GM18907 (cell line): Measurements from ENCODE around the gene DMC1.
A peak's percentile ranks its signal among the peaks of the same experiment; 100 is the strongest.

Experiments used
- ATAC-seq: cut with Tn5 transposase; IDR thresholded peaks from one replicate; pipeline ENCODE4 v1.9.1; 2021; ENCODE audit warnings: mild to moderate bottlenecking, moderate library complexity; ENCODE audit not compliant: unreplicated experiment

Gene DMC1

DNA sequence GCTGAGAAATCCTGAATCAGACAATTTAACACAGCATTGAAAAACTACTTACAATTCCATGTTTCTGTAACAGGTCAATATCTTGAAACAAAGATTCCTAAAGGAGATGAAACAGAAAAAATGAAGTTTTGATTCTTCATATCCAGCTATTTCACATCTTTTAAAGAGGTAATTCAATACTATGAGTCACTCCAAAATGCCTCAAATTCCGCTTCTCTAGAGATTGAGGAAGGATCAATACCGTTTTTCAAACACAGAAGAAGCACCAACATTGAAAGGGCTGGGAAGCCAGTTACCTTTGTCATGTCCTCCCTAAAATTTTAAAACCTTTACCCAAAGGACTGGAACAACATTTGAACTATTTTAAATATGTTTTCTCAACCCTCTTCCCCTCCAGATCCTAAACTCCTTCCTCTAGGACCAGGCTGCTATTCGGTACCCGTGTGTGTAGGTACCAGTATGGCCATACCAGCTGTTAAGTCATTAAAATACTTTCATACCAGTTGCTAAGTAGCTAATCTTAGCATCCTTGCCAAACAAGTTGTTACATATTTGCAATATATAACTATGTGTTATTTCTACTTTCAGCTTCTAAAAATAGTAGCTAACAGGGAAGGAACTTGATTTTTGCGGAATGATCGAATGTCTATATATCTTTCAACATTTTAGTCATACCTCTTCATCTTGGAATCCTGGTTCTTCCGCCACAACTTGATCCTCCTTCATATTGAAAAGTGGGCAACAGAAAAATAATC lies 2.3 kb downstream of the DMC1 start:
- ATAC-seq: no peak

DNA sequence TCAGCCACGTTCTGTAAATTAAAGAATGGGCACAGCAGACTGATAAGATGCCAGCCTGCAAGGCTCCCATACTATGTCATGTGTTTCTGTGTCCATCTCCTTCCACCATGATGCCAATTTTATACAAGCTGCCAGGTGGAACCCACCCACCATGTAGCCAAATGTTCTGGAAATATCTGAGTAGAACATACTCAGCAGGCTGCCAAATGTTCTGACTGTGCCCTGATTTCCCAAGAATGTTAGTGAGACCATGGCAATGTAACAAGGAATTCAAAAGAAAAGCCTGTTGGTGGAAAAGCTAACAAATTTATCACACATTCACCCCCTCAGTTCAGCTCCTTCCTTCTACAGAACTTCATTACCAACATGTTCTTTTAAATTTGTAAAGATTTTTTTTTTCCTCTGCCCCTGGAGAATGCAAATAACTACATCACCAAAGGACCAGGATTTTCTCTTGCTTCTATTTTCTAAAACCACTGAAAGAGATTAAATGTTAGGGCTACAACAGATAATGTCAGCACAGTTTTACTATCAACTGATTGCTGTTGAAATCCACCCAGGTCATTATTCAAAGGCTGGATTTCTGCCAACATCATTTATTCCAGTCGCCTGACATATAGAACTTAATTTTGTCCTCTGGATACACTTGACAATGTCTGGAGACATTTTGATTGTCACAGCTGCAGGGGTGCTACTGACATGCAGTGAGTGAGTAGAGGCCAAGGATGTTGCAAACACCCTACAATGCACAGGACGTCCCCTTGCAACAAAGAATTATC lies 3.1 kb downstream of the DMC1 start:
- ATAC-seq: no peak

DNA sequence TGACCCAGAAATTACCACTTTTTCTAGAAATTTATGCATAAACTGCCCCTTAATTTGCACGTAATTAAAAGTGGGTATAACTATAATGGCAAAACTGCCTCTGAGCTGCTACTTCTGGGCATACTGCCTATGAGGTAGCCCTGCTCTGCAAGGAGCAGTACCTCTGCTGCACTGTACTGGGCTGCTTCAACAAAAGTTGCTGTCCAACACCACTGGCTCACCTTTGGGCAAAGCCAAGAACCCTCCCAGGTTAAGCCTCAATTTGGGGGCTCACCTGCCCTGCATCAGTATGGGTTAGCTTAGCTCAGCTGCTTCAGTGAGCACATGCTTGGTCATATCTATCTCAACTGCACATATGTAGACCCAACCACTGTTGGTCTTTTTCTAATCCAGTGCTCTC lies 4.5 kb downstream of the DMC1 start:
- ATAC-seq: no peak

DNA sequence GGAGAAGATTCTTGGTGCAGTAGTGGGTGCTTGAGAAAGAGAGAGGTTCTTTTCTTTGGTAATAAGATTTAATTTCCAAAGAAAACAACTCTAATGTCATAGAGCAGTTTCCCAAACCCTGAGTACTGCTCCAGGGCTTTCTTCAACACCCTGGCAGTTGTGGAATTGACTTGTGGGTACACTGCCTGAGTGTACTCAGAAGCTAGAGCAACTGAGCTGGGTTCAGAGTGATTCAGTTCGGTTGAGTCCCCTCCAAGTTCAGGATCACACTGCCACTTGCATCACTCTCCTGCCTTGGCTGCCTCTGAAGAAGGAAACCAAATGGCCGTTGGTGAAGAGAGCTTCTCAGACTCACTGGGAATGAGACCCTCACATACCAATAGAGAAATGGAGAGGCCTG lies 5.3 kb downstream of the DMC1 start:
- ATAC-seq: no peak

DNA sequence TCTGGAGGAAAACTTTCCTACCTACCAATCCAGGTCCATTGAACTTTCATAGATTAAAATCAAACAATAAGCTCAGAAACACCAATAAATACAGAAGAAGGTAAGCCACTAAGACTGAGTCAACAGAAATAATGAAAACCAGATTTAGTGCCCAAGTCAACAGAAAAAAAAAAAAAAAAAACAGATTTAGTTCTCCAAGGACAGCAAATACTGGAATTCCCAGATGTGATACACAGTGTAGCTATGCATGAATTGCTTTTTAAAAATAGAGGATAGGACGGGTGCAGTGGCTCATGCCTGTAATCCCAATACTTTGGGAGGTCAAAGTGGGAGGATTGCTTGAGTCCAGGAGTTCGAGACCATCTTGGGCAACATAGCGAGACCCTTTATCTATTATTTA lies 15.7 kb downstream of the DMC1 start:
- no peak for ATAC-seq

DNA sequence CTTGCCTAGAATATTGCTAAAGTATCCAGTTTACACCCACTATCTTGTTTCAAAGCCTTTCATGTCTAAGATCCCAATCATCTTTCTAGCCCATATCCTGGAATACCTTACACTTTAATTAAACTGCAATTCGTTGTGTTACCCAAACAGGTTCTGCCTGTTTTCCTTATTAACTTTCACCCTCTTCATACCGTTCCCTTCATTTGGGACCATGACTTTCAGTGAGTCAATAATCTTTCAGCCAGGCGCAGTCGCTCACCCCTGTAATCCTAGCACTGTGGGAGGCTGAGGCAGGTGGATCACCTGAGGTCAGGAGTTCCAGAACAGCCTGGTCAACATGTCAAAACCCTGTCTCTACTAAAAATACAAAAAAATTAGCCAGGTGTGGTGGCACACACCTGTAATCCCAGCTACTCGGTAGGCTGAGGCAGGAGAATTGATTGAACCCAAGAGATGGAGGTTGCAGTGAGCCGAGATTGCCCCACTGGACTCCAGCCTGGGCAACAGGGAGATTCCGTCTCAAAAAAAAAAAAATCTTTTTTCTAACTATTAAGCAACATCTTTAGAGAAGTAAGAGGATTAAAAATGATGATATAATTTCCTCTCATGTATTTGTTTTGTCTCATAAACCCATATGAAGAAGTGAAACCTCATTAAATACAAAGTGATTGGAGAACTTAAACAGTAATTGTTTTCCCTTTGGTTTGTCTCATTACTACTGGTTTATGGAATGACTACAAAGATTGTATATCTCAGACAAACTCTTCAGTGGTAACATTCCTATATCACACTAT lies 20.7 kb downstream of the DMC1 start:
- ATAC-seq: no peak

DNA sequence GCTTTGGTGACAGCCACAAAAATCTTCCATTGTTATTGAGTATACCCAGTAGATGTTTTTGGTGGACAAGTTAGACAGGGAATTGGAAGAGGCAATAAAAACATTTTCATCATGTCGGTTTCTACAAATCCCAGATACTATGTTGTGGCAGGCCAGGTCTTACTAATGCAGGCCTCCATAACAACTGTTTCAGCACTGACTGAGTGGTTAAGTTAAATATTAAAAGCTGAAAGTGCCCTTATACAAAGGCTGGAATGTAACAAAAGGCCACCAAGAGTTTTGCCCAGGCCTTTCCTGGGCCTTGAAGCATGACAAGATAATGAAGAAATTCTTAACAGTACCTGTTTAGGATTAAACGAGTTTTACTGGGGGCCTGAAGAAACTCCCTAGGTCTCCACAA lies 29.3 kb downstream of the DMC1 start:
- no peak for ATAC-seq

DNA sequence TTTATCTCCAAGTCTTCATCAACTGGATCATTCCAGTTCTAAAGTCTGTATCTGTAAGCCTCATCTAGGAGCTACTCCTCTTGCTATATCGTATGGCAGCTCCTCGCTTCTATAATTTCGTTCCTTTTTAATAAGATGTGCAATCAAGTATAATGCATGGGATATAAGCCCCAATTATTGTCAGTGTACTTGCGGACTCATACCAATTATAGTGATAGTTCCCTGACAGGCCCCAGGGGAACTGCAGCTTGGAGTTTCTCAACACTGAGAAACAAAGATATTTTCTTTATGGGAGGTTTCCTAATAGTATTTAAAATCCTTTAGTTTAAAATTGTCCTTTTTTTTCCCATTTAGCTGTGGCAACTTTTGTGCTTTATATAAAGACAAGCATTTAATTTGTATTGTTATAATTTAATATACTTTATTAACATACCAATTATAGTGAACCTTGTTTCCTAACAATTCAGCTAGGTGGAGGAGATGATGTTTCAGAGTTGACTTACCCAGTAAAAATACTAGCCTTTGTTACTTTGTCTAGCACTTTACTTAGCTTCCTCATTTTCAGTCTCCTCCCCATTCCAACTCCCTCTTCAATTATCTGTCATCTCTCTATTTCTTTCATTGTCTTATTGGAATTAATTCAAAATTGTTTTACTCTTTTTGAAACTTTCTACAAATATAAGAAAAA lies 38.6 kb downstream of the DMC1 start:
- ATAC-seq: no peak

DNA sequence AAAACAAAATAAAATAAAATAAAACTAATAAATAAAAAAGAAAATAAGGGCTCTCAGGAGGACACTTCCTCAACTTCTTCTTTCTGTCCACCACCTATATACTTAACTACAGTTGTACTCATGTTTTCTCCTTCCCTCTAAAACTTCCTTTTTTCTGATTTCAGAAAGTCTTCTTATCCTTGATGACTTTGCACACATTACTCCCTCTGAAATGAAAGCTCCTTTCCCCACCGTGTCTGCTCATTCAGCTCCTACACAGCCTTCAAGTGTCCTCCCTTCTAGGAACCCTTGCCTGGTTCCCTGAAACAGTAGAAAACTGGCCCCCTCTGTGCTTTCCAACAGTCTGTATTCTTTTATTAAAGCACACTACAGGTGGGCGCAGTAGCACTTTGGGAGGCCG lies 45.6 kb downstream of the DMC1 start:
- ATAC-seq: no peak

DNA sequence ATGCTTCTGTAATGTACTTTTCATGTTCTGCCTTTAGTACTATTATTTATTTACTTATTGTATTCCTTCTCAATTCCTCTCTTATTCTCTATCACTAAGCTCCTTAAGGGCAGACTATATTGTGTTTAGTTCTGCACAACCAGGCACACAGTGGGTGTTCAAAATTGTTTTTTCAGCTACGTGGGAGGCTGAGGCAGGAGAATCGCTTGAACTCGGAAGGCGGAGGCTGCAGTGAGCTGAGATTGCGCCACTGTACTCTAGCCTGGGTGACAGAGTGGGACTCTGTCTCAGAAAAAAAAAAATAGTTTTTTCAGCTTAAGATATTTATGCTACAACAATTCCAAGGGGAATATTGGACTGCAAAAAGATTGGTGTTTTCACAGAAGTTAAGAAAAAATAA lies 46.5 kb downstream of the DMC1 start:
- no peak for ATAC-seq

DNA sequence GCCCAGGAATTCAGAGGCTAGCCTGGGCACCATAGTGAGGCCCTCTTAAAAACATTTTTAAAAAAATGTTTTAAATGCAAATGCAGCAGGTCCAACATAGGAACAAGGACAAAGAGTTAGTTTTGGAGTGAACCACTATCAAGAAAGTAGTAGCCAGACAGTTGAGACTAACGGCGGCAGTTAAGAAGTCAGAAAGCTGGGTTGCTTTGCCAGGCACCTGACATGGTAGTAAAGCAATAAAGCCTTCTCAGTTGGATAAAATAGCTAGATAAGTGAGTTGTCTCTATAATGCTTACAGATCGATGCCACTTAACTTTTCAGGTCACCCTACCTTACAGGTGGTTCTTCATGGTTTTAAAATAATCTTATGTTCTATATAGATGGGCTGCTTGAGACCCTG lies 47.0 kb downstream of the DMC1 start:
- ATAC-seq: no peak

DNA sequence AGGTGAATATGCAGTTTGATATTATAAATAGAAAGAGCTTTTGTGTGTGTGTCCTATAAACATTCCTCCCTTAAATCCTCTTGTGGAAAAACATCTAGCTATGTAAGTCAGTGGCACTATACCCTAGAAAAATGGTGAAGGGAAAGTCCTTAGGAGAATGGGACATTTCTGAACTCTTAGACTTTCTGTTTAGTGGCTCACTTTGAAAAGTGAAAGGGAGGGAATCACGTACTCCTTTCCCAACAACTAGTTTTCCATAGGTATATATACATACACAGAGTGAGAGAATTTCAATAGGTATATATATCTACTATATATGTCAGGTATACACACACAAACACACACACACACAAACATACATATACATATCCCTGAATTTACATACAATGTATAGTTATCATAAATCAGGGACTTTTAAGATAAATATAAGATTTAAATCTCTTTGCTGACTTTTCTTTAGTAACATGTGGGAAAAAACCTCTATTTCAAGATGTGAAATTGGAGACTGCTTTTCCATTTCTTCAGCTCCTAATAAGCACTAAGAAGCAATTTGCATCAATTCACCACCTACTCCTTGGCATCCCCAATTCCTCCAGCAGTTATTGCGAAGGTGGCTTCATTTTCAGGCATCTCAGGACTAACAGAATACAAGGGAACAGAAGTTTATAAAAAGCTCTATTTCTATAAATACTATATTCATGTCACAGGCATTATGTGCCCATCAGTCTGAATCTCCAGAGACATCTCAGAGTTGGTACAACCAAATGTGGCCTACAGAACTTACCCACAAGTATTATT lies 50.3 kb downstream of the DMC1 start:
- no peak for ATAC-seq

DNA sequence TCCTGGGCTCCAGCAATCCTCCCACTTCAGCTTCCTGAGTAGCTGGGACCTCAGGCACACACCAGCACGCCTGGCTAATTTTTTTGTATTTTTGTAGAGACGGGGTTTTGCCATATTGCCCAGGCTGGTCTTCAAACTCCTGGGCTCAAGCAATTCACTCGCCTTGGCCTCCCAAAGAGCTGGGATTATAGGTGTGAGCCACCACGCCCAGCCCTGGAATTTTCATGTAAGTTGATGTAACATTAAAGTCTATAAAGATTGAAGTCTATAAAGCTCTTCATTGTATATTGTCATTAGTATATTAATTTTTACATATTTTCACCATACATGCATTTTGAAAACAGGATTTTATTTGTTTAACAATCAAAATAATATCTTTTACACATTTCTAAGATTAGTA lies 51.4 kb downstream of the DMC1 start:
- ATAC-seq: no peak

DNA sequence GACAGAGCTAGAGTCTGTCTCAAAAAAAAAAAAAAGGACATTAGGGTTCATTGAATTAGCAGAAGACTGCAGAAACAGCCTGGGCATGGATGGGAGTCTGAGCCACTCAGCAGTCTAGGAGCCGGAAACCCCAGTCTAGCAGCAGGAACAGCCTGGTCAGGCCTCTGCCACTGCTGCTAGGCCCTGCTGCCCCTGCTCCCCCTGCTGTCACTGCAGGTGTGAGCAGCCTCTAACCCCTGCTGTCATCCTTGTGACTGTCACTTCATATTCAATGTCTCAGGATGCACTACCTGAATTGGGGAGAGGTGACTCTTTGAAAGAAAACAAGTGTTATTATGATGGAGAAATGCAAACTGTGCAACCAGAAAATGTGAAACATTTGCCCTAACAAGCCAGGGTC lies 56.9 kb downstream of the DMC1 start:
- ATAC-seq: peak; percentile 54

DNA sequence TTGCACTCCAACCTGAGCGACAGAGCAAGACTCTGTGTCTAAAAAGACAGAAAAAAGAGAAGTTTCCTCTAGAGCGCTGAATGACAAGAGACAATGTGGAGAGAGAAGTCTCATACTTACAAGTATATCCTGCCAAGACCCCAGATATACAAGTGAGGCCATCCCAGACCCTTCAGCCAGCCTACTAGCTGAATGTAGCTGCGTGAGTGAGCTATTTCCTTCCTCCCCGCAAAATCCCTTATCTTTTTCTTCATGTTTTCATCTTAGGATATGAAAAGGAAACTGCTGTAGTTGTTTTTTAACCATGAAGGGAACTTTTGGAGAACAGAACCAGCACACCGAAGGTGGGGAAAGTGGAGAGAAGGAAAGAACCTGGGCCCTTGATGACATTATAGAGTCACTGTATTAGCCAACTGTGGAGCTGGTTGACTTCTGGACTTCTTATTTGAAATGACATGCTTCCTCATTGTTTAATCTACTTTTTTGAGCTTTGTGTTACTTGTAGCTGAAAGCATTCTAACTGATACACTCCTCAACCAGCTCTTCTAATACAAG lies 59.5 kb downstream of the DMC1 start:
- ATAC-seq: no peak

DNA sequence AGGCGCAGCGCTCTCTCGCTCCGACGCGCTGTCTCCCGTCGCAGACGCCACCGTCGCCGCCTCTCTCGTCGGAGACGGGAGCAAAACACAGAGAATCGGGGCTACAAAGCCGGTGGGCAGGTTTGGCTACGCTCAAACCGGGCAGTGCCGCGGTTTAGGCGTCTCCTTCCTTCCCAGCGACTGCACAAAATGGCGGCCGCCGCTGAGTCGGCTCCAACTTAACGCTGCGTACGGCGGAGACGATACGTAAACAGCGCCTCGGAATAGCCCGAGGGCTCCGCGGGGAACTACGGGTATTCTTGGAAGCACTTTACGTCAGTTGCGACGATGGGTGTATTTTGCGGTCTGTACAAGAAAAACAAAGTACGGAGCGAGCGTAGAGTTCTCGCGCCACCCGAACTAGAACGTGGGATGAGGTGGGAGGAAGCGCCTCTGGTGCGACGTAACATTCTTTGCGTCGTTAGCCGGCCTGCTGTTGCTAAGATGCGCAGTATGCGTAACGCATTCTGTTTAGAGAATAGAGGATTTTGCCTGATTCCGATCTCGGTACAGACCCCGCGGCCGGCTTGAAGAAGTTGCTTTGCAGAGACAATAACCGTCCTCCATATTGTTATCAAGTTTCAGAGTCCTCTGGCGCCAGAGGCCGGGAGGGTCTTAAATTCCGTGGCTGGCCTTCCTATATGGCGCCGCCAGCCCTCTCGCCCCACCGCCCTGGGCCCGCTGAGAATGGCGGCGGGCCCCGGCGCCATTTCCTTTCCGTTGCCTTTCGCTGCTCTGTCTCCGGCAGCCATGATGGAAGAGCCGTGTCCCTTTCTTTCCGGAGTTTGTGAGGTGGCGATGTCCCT lies 63.6 kb downstream of the DMC1 start, which contains the start of gene DDX17:
Gene DDX17, minus strand, starts transcription at position 194 of the 845 bp plus-strand sequence.
- ATAC-seq: peak; percentile 87

DNA sequence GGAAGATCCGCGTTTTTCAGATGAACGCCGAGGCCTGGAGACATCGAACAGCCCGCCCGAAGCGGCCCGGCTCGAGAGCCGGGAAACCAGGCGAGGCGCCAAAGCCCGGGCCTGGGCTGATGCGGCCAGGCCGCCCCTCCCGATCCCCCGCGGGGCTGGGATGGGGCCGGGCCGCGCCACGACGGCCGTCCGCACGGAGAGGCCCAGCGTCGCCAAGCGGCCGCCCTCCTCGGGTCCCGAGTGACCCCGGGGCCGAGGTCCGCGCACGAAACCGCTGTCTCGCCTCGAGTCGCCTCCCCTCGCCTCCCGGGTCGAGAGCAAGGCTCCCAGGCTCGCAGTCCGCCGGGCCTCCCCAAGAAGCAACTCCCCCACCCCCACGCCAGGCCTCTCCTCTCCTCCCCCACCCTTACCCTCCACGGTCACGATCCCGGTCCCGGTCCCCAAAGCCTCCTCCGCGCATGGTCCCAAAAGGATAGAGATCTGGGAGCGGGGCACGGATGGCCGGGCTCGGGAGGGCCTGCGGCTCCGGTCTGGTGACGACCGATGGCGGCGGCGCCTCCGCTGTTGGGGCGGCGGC lies 64.4 kb downstream of the DMC1 start:
- ATAC-seq: peak; percentile 32

DNA sequence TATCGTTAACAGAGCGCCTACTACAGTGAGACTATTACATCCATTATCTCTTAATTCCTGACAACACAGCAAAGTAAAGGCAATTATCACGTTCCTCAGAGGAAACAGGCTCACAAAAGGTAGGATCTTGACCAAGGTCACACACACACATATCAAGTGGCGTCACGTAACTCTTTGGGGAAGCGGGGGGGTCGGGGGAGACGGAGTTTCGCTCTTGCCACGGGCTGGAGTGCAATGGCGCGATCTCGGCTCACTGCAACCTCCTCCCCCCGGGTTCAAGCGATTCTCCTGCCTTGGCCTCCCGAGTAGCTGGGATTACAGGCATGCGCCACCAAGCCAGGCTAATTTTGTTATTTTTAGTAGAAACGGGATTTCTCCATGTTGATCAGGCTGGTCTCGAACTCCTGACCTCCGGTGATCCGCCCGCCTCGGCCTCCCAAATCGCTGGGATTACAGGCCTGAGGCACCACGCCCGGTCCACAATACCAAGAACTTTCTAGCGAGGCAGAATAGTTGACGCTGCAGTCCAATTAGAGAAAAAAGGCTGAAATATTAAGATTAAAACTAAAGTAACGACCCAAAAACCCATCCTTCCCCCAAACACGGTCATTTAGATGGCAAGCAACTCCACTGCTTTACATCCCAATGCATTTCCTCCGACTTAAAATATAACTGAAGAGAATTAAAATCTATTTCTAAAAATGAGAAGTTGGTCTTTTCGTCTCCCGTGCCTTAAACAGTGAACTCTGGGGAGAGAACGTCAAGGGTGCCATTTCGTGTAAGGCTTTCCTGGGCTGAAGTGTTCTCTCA lies 65.0 kb downstream of the DMC1 start:
- no peak for ATAC-seq
